HG03175 (cell line): Measurements from ENCODE around the gene BSND.

Experiments used
- ATAC-seq: cut with Tn5 transposase; IDR thresholded peaks from one replicate; pipeline ENCODE4 v1.9.1; 2021; ENCODE audit warnings: mild to moderate bottlenecking, moderate library complexity; ENCODE audit not compliant: unreplicated experiment

Gene BSND

GRCh38 chr1:54975356-54976108 lies 23.2 kb upstream of the BSND start:
- no peak for ATAC-seq

- ATAC-seq, result no peak
Observed at GRCh38 chr1:54976747-54977146, 22.0 kb upstream of the BSND start.

- no peak for ATAC-seq
Observed at GRCh38 chr1:54977533-54978297, 21.0 kb upstream of the BSND start.

- no peak for ATAC-seq
Observed at GRCh38 chr1:54978528-54979326, 20.0 kb upstream of the BSND start.

DNA sequence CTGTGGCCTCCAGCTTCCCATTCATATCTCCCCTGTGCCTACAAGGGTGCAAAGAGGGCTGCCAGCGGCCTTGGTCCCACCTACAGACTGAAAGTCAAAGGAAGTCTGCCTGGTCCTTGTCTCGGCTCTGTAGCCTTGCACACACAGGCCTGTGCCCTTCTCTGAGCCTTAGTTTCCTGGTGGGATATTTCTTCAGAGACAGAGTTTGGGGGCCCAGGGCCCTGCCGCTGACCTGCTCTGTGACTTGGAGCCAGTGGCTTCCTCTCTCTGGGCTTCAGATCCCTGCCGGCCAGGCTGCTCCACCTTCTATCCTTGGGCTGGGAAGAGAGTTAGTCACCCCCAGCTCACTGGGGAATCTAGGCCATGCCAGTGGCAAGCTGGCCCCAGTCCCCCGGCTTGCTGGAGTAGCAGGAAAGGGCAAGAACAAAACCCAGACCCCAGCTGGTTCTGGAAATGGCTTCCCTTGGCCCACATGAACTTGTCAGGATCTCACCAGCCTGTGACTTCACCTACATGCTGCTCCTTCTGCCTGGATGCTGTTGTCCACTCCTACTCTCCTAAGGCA lies 19.3 kb upstream of the BSND start:
- ATAC-seq, result no peak

DNA sequence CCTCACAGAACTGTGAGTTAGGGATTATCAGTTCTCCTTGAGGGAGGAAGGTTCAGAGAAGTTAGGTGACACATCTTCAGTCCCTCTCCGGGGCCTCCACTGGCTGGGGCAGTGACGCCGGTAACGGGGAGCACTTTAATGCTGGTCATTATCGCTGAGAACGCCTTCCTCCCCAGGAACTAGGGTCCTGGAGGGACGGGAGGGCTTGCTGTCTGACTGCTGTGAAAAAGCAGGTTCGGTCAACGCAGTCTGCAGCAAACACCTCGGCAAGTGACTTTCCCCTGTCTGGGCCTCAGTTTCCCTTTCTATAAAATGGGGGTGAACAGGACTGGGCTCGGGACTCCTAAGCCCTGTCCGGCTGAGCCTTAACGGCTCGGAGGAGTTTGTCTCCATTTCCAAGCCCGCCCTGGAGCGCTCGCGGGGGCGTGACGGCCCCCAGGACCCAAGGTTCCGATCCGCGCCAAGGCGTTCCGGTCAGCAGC lies 18.6 kb upstream of the BSND start:
- no peak for ATAC-seq

DNA sequence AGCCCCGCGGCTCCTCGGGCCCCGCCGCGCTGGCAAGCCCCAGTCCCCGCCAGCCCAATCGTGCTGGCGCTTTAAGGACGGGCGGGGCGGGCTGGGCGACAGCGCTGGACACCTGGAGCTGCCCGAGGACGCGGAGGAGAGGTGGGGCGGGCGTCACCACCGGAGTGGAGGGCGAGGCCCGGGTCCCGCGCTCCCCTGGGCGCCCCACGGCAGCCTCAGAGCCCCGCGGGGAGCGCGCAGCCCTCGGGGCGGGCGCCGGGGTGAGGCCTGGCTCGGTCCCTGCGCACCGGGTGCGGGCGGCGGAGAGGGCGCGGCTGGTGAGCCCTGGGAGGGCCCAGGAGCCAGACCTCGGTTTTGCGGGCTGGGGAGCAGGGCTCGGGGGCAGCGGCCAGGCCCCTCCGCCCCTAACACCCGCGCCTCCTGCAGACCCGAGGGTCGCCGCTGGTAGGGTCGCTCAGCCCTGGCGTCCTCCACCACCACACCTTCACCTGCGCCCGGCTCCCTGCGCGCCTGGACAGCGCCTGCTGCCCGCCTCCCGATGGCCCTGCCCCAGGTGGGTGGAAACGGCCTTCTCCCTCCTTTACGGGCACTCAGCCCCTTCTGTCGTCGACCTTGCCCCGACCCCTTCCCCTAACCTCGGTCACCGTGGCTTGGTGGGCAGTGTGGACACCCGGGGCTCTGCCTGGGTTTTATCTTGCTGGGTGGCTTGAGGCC lies 18.0 kb upstream of the BSND start, which contains the start of gene TMEM61:
Gene TMEM61 (plus strand): TSS at position 101 of the 714 bp plus-strand sequence. CDS start 438 bp downstream, at position 539.
- no peak for ATAC-seq

DNA sequence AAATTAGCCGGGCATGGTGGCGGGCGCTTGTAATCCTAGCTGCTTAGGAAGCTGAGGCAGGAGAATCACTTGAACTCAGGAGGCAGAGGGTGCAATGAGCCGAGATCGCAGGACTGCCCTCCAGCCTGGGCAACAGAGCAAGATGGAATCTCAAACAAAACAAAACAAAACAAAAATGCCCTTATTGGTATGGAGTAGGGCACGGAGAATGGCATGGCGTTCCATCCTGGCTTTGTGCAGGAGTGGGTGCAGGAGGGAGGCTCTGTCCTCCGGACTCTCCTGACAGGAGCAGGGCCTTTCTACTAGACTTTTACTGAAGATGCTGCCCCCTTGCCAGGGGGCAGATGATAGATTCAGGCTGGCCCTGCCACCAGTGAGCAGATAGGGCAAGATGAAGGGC lies 17.3 kb upstream of the BSND start:
- ATAC-seq, result no peak

DNA sequence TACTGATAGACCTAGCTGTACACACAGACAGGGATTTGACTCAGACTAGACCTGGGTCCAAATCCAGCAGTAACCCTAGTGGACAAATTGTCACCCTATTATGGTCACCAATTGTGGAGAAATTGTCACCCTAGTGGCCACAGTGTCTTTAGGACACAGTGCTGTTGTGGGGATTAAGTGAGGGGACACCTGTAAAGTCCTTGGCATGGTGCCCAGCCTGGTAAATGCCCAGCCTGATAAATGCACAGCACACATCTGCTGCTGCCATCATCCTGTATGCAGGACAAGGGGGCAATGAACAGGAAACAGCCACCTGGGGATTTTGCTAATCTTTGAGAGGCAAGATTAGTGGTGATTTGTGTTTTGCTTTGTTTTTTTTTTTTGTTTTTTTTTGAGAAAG lies 16.0 kb upstream of the BSND start:
- ATAC-seq, result no peak

DNA sequence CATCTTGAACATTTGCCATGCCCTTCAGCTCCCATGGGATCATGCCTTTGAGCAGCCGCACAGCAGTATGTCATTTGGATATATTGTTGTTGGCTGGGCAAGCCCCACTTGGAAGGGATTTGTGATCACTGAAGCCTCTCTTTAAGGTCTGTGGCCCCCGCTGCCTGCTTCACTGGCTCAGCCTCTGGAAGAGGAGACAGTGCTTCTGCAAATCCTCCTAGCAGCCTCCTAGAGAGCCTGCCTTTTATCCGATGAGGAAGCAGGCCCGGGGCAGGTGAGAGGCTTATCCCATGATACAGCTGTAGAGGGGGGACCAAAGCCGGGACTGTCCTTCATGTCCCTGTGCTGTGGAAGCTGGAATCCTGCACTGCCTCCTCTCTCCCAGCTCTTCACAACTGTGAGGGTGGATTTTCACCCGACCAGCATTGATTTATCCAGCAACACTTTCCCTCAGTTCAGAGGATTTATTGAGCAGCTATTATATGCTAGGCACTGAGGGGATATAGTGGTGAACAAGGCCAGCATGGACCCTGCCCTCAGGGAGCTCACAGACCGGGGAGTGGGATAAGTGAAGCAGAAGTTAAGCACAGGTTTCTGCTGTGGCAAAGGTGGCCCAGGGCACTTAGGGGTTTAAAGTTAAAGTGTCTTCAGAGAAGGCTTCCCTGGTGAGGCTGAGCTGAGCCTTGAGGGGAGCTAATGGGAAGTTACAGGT lies 14.4 kb upstream of the BSND start:
- ATAC-seq, result no peak

- no peak for ATAC-seq
Observed at GRCh38 chr1:54985556-54985955, 13.2 kb upstream of the BSND start.

- ATAC-seq, result no peak
Observed at GRCh38 chr1:54986025-54986424, 12.7 kb upstream of the BSND start.

DNA sequence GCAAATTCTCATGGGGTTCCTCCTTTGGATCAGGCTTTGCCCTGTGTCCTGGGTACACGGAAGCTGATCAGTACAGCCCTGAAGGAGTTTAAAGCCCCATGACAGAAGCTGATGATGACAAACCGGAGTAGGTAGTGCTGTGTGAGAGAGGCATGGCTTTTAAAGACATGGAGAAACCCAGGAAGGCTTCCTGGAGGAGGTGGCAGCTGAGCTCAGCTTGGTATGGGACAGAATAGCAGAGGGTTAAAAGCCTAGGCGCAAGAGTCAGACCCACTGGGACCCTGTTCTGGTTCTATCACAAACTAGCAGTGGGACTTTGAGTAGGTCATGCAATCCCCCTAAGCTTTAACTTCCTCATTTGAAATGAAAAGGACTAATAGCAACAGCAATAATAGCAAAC lies 12.2 kb upstream of the BSND start:
- ATAC-seq, result no peak

- ATAC-seq, result no peak
Observed at GRCh38 chr1:54987427-54987826, 11.3 kb upstream of the BSND start.

GRCh38 chr1:54987919-54988705 lies 10.6 kb upstream of the BSND start:
- ATAC-seq, result no peak

DNA sequence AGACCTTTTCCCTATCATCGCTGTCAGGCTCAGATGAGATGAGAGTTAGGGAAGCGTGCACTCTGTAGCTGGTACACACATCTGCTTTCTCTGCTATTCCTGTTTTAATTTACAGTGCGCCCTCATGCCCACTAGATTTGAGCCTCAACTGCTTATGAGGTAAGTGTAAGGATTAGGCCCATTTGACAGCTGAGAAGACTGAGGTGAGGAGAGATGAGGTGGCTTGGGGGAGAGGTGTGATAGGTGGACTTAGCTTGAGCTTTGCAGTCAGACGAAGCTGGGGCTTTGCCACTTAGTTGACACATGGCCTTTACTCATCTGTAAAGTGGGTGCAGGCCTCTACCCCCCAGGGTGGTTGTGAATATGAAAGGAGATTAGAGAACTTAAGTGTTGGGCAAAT lies 9.8 kb upstream of the BSND start:
- no peak for ATAC-seq

DNA sequence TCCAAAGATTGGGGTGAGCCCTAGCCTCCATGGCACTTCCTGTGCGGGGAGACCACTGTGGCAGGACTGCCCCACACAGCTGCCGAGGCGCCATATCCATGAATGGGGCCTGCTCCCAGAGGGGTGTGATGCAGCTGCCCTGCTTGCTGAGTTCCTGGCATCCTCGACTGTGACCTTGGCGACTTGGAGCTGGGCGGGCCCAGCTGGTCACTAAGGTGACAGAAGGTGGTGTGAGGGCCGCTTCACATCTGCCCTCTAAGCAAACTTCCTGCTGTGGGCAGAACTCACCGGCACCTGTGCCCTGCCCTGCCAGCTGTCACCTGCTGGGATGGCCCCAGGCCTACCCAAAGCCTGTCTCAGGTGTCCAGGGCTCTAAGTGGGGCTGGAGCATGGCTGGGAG lies 9.3 kb upstream of the BSND start:
- no peak for ATAC-seq

- ATAC-seq, result no peak
Observed at GRCh38 chr1:54989968-54990810, 8.5 kb upstream of the BSND start.
